B cell (primary cell): Measurements from ENCODE around the gene FMNL2. TPM values are rescaled to one million over a fixed set of nuclear protein-coding genes. Genes with fewer than 3 reads are reported as not detected.

ENCODE experiments used
- ATAC-seq: fragments of 200-7000 bp; cut with Tn5 transposase; one replicate; pipeline ENCODE4 v1.10.0; 2021; ENCODE audit warnings: low read depth, mild to moderate bottlenecking, moderate number of reproducible peaks, moderate library complexity
- CTCF ChIA-PET: fragments of 350-600 bp; sonication (Branson Sonifier 250); formaldehyde crosslinking; loops from one replicate; lab custom pipeline; 2021; ENCODE audit warnings: antibody characterized with exemption, inconsistent platforms; lab: Charles Lee
- POLR2A ChIA-PET: fragments of 350-600 bp; sonication (Branson Sonifier 250); formaldehyde crosslinking; loops from one replicate; lab custom pipeline; 2021; ENCODE audit warnings: antibody characterized with exemption; lab: Charles Lee
- DNase-seq: peaks from one replicate; pipeline ENCODE4 v3.0.0; 2013
- H2AFZ ChIP-seq: 2 replicates; pipeline ENCODE4 v1.6.1; 2012; ENCODE audit warnings: mild to moderate bottlenecking, low read depth, low read length; ENCODE audit not compliant: insufficient read depth, poor library complexity, severe bottlenecking
- H3K27ac ChIP-seq, 2 donors: 1 replicate in 1 of 2; 2 replicates in 1 of 2; pipeline ENCODE4 v1.5.1; 2012 to 2013; ENCODE audit warnings: low read length in 2 of 2, mild to moderate bottlenecking in 2 of 2, moderate library complexity in 1 of 2
- H3K27me3 ChIP-seq, 4 experiments: fragments of 200-600 bp in 1 of 4; sonication (generic) in 1 of 4; replicated peaks in 1 of 4; 1 replicate in 2 of 4; 2 replicates in 2 of 4; pipeline versions ENCODE4 v1.6.1 to v1.7.0; 2013 to 2016; ENCODE audit warnings: low read length in 3 of 4, mild to moderate bottlenecking in 2 of 4, mixed read lengths in 1 of 4, moderate library complexity in 1 of 4; ENCODE audit not compliant: insufficient read depth in 4 of 4, control insufficient read depth in 3 of 4; ENCODE audit errors: control extremely low read depth in 1 of 4
- H3K36me3 ChIP-seq, 2 experiments: replicated peaks in 1 of 2; 1 replicate in 1 of 2; 2 replicates in 1 of 2; pipeline versions ENCODE4 v1.6.1 to v1.7.1; 2013; ENCODE audit warnings: low read length in 1 of 2; ENCODE audit not compliant: insufficient read depth in 2 of 2, control insufficient read depth in 1 of 2; ENCODE audit errors: control extremely low read depth in 1 of 2, extremely low read depth in 1 of 2
- H3K4me1 ChIP-seq, 2 donors: fragments of 200-600 bp in 1 of 2; sonication (generic) in 1 of 2; 1 replicate in 1 of 2; 2 replicates in 1 of 2; pipeline versions ENCODE4 v1.5.1 to v1.6.1; 2013 to 2017; ENCODE audit warnings: low read length in 2 of 2; ENCODE audit not compliant: control insufficient read depth in 2 of 2, insufficient read depth in 2 of 2
- H3K4me2 ChIP-seq: replicated peaks from 2 replicates; pipeline ENCODE3; 2012; ENCODE audit warnings: mild to moderate bottlenecking, low read depth, low read length; ENCODE audit not compliant: poor library complexity, severe bottlenecking
- H3K4me3 ChIP-seq, 5 experiments: fragments of 200-600 bp in 1 of 5; sonication (generic) in 1 of 5; 1 replicate in 3 of 5; 2 replicates in 2 of 5; pipeline versions ENCODE4 v1.5.1 to v1.7.0; 2011 to 2016; ENCODE audit warnings: low read length in 4 of 5, mild to moderate bottlenecking in 4 of 5, low read depth in 2 of 5, control low read depth in 1 of 5, moderate library complexity in 1 of 5; ENCODE audit not compliant: insufficient read depth in 1 of 5; ENCODE audit errors: control extremely low read depth in 1 of 5, extremely low read depth in 1 of 5
- H3K79me2 ChIP-seq: fragments of 200-600 bp; sonication (generic); one replicate; pipeline ENCODE4 v1.6.0; 2016; ENCODE audit warnings: low read length; ENCODE audit not compliant: control insufficient read depth, insufficient read depth
- H3K9ac ChIP-seq: fragments of 200-600 bp; sonication (generic); 2 replicates; pipeline ENCODE4 v1.6.1; 2017; ENCODE audit warnings: mild to moderate bottlenecking, low read length, moderate library complexity
- H3K9me3 ChIP-seq, 3 donors: one replicate each; pipeline versions ENCODE4 v1.6.1 to v1.7.1; 2013; ENCODE audit warnings: low read length in 2 of 3; ENCODE audit not compliant: control insufficient read depth in 2 of 3, insufficient read depth in 1 of 3; ENCODE audit errors: control extremely low read depth in 1 of 3
- H4K20me1 ChIP-seq: 2 replicates; pipeline ENCODE4 v1.6.0; 2012; ENCODE audit warnings: mild to moderate bottlenecking, low read length; ENCODE audit not compliant: insufficient read depth, control insufficient read depth, poor library complexity, severe bottlenecking
- H3K27ac Mint-ChIP-seq: one replicate; pipeline ENCODE4 v1.8.0; 2021; ENCODE audit warnings: mixed read lengths
- H3K27me3 Mint-ChIP-seq: one replicate; pipeline ENCODE4 v1.8.0; 2021; ENCODE audit warnings: mixed read lengths
- H3K4me1 Mint-ChIP-seq: one replicate; pipeline ENCODE4 v1.8.0; 2021; ENCODE audit warnings: mixed read lengths
- H3K4me3 Mint-ChIP-seq: one replicate; pipeline ENCODE4 v1.8.0; 2021; ENCODE audit warnings: mixed read lengths
- H3K9me3 Mint-ChIP-seq: one replicate; pipeline ENCODE4 v1.8.0; 2022; ENCODE audit warnings: mixed read lengths; ENCODE audit not compliant: insufficient read depth
- EZH2 ChIP-seq: IDR thresholded peaks from 2 replicates; pipeline ENCODE4 v1.6.1; 2012; ENCODE audit warnings: borderline replicate concordance, low read depth, mild to moderate bottlenecking, moderate library complexity, low read length; ENCODE audit not compliant: insufficient read depth, poor library complexity, severe bottlenecking
- WGBS: methylation state at CpG from one replicate; pipeline ENCODE4 v1.1.5; 2013; ENCODE audit warnings: missing lambda C conversion rate; ENCODE audit not compliant: insufficient coverage; 5-methylcytosine and 5-hydroxymethylcytosine counted together
- intact Hi-C: fragments of 100-400 bp; cut with micrococcal nuclease; formaldehyde crosslinking; loops from one replicate; pipeline ENCODE4 v1.10.0; 2022
- polyA plus RNA-seq: library from polyadenylated mRNA; depleted of rRNA; stranded (reverse); fragments of >200 nt; gene quantifications from 2 replicates; pipeline ENCODE4 v1.2.3, GENCODE V29; 2012
- total RNA-seq, 2 donors: library from RNA; stranded (reverse); fragments of 120-200 nt in 1 of 2; gene quantifications; 1 replicate in 1 of 2; 2 replicates in 1 of 2; pipeline versions ENCODE4 v1.2.3 to v1.2.4, GENCODE V29; 2013 to 2022
- TF ChIP-seq, protein P1 (sequence below): fragments of 200-600 bp; IDR thresholded peaks from one replicate; pipeline ENCODE4 v1.8.0; 2022; ENCODE audit warnings: antibody characterized with exemption, mild to moderate bottlenecking

The FMNL2 gene
- total and polyA plus RNA-seq, 2 donors (not counting 1 experiment from before 2014, with no cell fraction given) = 0.73 to 8.8 TPM

DNA sequence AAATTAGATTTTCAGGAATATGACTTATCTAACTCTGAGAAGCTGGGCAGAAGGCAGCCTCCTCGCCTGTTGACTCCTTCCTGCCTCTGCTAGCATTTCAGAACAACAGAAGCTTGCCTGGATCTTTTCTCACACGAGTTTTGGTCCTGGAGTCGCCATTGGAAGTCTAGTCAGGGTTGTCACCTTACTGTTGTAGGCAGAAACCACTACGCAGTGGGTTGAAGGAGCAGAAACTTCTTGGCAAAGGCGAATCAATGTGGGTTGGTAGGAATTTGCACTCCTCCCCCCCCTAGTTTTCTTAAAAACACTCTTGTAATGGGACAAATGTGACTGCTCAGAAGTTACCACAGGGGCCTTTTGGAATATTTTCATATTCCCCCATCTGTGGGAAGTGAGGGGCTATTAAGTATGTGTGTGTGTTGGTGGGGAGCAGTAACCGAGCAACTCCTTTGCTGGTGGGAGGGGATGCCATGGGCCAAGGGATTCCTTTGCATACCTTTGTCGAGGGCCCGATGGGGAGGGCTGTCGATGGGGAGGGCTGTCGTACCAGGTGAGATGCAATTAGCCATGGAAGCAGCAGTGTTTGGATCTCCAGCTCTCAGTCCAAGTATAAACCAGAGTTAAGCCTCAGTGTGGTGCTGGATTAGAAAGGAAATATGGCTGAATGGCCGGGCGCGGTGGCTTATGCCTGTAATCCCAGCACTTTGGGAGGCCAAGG lies 117.4 kb downstream of the FMNL2 start:
- POLR2A ChIA-PET = no interaction called here
- Mint-ChIP-seq H3K9me3 (no peaks in the 10 kb centered on the region), H3K27me3 (no peaks in the 10 kb centered on the region), H3K27ac (no peak overlapping the region), H3K4me1 (no peaks in the 10 kb centered on the region), H3K4me3 (no peak overlapping the region)
- ATAC-seq = no peak
- no peak for DNase-seq
- H2AFZ ChIP-seq = no peak overlapping the region
- no peaks in the 10 kb centered on the region for H4K20me1 ChIP-seq
- WGBS = 90% methylated on average over 8 of the region's 13 CpGs
- intact Hi-C loops = no loop called here
- H3K36me3 ChIP-seq = no peaks in the 10 kb centered on the region
- H3K4me1 ChIP-seq = no peaks in the 10 kb centered on the region
- TF ChIP-seq EZH2 = no peak
- TF ChIP-seq, protein P1, sequence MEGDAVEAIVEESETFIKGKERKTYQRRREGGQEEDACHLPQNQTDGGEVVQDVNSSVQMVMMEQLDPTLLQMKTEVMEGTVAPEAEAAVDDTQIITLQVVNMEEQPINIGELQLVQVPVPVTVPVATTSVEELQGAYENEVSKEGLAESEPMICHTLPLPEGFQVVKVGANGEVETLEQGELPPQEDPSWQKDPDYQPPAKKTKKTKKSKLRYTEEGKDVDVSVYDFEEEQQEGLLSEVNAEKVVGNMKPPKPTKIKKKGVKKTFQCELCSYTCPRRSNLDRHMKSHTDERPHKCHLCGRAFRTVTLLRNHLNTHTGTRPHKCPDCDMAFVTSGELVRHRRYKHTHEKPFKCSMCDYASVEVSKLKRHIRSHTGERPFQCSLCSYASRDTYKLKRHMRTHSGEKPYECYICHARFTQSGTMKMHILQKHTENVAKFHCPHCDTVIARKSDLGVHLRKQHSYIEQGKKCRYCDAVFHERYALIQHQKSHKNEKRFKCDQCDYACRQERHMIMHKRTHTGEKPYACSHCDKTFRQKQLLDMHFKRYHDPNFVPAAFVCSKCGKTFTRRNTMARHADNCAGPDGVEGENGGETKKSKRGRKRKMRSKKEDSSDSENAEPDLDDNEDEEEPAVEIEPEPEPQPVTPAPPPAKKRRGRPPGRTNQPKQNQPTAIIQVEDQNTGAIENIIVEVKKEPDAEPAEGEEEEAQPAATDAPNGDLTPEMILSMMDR = no peak
- H3K4me2 ChIP-seq = no peak overlapping the region
- H3K79me2 ChIP-seq = no peaks in the 10 kb centered on the region
- CTCF ChIA-PET = no interaction called here
- H3K9me3 ChIP-seq = no peaks in the 10 kb centered on the region
- H3K27me3 ChIP-seq = no peaks in the 10 kb centered on the region
- no peak overlapping the region for H3K4me3 ChIP-seq
- H3K27ac ChIP-seq = no peak overlapping the region
- H3K9ac ChIP-seq = no peak overlapping the region

DNA sequence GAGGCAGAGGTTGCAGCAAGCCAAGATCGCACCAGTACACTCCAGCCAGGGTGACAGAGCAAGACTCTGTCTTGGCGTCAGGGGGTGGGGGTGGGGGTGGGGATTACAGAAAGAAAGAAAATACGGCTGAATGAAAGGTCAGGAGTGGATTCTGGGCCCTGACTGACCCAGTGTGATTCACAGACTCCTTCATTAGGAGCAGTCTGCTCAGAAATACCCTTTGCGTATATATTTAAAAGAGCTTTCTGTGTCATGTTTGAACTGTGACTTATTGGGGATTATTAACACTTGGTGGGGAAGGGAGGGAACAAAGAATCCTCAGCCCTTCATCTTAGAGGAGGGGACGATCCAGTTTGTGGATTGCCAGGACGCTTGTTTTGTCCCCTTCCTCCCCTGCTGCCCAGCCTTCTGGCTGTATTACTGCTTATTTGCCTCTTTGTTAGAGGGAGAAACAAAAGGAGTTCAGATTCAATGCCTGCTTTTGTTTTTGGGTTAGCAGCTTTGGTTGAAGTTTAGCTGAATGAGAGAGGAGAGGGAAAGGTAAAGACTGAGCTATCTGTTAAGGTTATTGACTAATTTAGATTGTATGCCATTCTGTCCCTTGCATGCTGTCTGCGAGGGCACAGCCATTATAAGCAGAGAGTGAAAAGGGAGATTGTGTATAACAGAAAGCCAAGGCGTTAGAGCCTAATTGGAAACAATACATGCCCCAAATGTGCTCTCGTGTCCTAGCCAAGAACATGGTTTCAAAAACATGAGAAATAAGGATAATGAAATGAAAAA lies 118.3 kb downstream of the FMNL2 start:
- H3K9ac ChIP-seq = no peak overlapping the region
- no peaks in the 10 kb centered on the region for H4K20me1 ChIP-seq
- no peak overlapping the region for H2AFZ ChIP-seq
- POLR2A ChIA-PET = no interaction called here
- ATAC-seq (no peak), DNase-seq (no peak)
- H3K4me1 ChIP-seq = no peaks in the 10 kb centered on the region
- Mint-ChIP-seq H3K27ac (no peak overlapping the region), H3K27me3 (no peaks in the 10 kb centered on the region), H3K4me1 (no peaks in the 10 kb centered on the region), H3K9me3 (no peaks in the 10 kb centered on the region), H3K4me3 (no peak overlapping the region)
- CTCF ChIA-PET = no interaction called here
- no peaks in the 10 kb centered on the region for H3K36me3 ChIP-seq
- no peak for TF ChIP-seq EZH2
- TF ChIP-seq, protein P1 = no peak
- 97% methylated on average over 4 of the region's 9 CpGs for WGBS
- no peak overlapping the region for H3K4me3 ChIP-seq
- no peak overlapping the region for H3K27ac ChIP-seq
- no peaks in the 10 kb centered on the region for H3K9me3 ChIP-seq
- intact Hi-C loops = no loop called here
- no peaks in the 10 kb centered on the region for H3K27me3 ChIP-seq
- H3K79me2 ChIP-seq = no peaks in the 10 kb centered on the region
- H3K4me2 ChIP-seq = no peak overlapping the region
